Activated CD8-positive, alpha-beta memory T cell treated with anti-CD3 and anti-CD28 coated beads for 48 hours (primary cell): ENCODE data around the gene TRIM62.
A peak's percentile ranks its signal among the peaks of the same experiment; 100 is the strongest.

Source experiments
- DNase-seq, 3 experiments: peaks; one replicate each; pipeline ENCODE4 v3.0.0-alpha.2; 2020; ENCODE audit warnings: low read depth in 2 of 3, low spot score in 2 of 3

Gene TRIM62

DNA sequence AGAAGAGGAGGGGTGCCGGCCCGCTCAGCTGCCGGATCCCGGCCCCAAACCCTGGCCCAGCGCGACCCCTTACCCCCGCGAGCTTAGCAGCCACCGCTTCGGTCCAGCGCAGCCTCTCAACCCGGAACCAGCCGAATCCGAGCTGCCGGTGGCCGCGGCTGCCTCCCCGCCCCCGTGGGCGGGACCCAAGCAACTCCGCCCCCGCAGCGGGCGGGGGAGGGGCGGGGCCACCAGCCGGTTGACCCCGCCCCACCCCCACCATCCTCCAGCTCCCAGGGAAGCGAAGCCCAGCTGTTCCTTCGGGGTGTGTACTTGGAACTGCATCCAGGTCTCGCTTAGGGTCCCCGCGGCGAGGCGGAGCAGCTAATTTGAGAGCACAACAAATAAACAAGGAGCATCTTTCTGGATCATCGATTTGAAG, at the start of gene TRIM62:
Gene TRIM62, minus strand, starts transcription at position 123 of the 421 bp plus-strand sequence. CDS start 611 bp downstream, outside the sequence.
- DNase-seq = peak; percentile 31 to 56 (median 48)

GRCh38 chr1:33231166-33231565, 49.3 kb upstream of the TRIM62 start:
- DNase-seq = no peak

GRCh38 chr1:33228935-33229487, 47.2 kb upstream of the TRIM62 start:
- no peak for DNase-seq

DNA sequence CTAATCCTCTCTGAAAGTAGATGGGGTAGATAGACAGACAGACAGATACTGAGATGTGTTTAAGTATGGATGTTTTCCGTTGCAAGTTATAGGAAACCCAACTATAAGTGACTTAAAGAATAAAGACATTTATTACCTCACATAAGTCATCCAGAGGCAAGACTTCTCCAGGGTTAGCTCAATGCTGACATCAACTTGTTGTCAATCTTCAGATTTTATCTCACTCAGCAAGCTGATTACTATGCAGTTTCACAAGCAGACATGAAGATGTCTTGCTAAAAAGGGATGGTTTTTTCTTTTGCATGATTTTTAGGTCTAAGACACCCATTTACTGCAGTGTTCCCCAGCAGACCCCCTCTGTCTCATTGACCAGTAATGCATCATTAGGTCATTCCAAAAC, 43.7 kb upstream of the TRIM62 start:
- DNase-seq = no peak

- no peak for DNase-seq
Observed at GRCh38 chr1:33224166-33224707, 42.4 kb upstream of the TRIM62 start.

GRCh38 chr1:33222381-33222780, 40.5 kb upstream of the TRIM62 start:
- DNase-seq = no peak

DNA sequence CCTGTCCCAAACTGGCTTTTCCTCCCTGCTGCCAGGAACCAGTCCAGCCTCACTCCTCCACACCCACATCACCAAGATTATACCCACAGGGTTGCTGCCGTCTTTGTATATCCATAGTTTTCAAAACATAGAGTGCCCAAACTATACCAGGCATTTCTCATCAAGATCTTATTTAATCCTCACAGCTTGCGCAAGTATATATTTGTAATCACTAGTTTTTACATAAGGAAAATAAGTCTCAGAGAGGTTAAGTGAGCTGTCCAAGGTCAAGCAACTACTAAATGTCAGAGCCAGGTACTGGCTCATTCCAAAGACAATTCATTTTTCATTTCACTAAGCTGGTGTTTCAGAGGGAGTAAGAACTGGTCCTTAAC, 39.5 kb upstream of the TRIM62 start:
- DNase-seq = no peak

- DNase-seq = no peak
Observed at GRCh38 chr1:33220676-33221384, 39.0 kb upstream of the TRIM62 start.

GRCh38 chr1:33219886-33220661, 38.2 kb upstream of the TRIM62 start:
- DNase-seq = no peak

DNA sequence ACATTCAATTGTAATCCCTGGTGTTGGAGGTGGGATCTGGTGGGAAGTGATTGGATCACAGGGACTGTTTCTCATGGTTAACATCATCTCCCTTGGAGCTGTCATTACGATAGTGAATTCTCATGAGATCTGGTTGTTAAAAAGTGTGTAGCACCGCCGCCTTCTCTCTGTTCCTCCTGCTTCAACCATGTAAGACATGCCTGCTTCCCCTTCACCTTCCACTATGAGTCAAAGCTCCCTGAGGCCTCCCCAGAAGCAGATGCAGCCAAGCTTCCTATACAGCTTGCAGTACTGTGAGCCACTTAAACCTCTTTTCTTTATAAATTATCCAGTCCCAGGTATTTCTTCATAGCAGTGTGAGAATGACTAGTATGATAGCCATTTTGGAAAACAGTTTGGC, 30.1 kb upstream of the TRIM62 start:
- DNase-seq = no peak

DNA sequence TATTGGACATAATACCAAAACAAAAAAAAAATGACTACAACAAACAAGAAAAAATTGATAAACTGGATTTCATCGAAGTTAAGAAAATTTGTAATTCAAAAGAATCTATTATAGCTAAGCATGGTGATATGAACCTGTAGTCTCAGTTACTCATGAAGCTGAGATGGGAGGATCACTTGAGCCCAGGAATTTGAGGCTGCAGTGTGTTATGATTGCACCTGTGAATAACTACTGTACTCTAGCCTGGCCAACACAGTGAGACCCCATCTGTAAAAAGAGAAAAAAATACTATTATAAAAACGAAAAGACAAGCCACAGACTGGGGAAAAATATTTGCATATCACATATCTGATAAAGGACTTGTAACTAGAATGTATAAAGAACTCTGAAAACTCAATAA, 24.5 kb upstream of the TRIM62 start:
- DNase-seq = no peak

GRCh38 chr1:33195556-33195955, 13.7 kb upstream of the TRIM62 start:
- no peak for DNase-seq

DNA sequence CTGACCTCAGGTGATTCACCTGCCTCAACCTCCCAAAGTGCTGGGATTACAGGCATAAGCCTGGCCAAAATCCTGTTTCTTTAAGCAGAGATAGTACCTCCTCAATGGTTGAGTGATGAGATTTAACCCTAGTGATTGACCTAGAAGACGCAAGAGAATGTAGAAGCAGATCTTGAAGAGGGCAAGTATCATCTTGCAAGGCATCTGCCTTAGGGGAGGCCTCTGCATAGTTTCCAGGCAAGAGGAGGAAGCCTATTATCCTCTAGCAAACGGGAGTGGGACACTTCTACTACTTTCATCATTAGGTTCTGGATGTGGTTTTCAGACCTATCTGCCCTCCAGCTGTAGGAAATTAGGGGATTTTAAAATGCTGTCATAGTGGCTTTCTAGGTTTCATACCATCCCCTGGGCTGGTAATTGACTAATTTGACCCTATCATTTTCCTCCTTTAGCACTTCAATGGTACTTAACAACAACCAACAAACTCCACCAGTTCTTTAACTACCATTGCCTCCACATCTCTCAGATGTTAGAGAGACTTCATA, 10.0 kb upstream of the TRIM62 start:
- no peak for DNase-seq

DNA sequence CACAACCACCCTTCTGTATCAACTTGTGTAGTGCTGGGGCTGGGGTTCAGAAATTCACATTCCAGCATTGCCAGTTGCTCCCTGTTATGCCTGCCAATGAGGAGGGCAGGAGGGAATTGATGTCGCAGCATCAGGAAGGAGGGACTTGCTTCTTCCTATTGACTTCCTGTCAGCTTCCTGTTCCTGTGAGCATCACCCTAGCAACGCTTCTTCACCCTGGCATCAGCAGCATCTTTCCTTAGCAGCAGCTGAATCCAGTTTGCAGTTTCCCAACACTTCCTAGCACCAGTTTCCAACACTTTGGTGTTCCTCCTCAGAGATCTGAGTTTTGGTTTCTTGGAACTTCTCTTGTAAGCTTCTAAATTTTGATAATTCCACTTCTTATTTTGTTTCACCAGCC, 8.9 kb upstream of the TRIM62 start:
- DNase-seq = no peak

- DNase-seq = no peak
Observed at GRCh38 chr1:33188572-33189275, 6.9 kb upstream of the TRIM62 start.

GRCh38 chr1:33186936-33187335, 5.1 kb upstream of the TRIM62 start:
- no peak for DNase-seq

DNA sequence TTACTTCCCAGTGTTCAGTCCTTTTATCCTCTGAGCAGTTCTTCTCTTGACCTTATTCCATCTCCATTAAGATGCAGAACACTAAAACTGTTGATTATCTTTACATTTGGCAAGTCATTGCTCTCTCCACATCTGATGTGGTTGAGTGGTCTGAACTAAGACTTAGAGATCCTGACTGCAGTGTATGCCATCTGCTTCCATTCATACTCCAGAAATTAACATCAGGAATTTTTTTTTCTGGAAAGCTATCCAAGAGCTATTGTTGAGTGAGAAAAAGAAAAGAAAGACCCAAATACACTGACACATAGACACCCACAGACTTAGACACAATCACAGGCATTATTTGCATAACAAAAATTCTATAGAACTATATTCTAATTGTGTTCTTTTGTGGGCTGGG, 3.7 kb upstream of the TRIM62 start:
- DNase-seq = no peak

- no peak for DNase-seq
Observed at GRCh38 chr1:33183306-33183705, 1.5 kb upstream of the TRIM62 start.

GRCh38 chr1:33182896-33183295, 1.1 kb upstream of the TRIM62 start:
- no peak for DNase-seq

DNA sequence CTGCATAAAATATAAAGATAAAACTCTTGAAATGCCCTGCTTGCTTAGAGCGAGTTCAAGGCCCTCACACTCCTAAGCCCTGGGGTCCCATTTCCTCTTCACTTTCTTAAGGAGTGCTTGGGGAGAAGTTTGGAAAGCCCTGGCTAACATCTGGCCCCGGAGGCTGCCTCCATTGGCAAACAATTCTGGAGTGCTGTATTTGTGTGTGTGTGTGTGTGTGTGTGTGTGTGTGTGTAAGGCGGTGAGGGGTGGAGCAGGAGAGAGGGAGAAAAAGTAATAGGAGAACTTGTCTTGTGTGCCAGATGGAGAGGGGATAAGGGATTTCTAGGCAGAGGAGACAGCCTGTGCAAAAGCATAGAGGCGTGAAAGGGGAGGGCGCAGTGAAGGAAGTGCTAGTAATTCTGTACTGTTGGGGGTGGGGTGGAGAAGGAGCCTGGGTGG, 578 bp upstream of the TRIM62 start:
- no peak for DNase-seq
